Measurements from ENCODE around the gene HSPG2. TPM values are rescaled to one million over a fixed set of nuclear protein-coding genes. Genes with fewer than 3 reads are reported as not detected.

HSPG2 gene
- total and polyA plus RNA-seq, 9 of the 15 experiments (the other 6 are each of a cell fraction or from before 2014, with no cell fraction given), result 0.14 to 160 (median 15.7) TPM

DNA sequence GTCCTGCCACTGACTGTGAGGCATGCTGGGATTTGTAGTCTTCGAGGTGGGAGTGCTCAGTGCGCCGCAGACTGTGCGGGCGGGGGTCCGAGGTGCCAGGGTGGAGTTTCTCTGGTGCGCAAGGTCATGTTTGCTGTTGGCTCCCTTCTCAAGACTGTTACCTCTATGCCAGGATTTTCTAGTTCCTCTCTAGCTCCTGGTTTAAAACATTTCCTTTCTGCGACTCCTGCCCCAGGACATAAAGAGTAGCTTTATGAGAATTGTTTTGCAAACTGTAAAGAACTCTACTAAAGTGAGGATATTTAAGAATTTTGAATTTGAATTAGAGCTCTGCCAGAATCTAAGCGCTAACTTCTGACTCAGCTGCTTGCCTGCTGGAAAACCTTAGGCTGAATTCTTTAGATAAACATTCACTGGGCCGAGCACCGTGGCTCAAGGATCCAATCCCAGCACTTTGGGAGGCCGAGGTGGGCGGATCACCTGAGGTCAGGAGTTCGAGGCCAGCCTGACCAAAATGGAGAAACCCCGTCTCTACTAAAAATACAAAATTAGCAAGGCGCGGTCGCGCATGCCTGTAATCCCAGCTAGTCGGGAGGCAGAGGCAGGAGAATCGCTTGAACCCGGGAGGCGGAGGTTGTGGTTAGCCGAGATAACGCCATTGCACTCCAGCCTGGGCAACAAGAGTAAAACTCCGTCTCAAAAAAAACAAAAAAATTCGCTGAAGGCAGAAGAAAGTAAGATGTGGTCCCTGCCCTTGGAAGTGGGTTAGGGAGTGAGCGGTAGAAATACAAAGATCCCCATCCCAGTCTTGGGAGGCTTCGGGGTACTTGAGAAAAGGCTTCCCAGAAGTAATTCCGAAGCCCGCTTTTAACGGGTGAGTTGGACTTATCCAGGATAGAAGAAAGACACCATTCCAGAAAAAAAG, 153.2 kb downstream of the HSPG2 start (continued):
- TF ChIP-seq KDM4B (IDR thresholded peaks at IDR 0.05; ENCODE audit: borderline replicate concordance in 2 of 2, low read depth in 1 of 2), result peak in 1 of 2 experiments; percentile 84; a peak in 1 of 4 replicates
- TF ChIP-seq NFATC3 (IDR thresholded peaks at IDR 0.05), result 0 out of 2 replicates have a peak, but pooled peaks have one; percentile 20
- TF ChIP-seq NONO (IDR thresholded peaks at IDR 0.05; ENCODE audit: low read depth in 2 of 2, low read length in 1 of 2), result 0 out of 4 replicates have a peak, but pooled peaks of 1 of the 2 experiments have one; percentile 10
- 0 out of 2 replicates have a peak, but pooled peaks have one; percentile 17 for TF ChIP-seq MIER1 (IDR thresholded peaks at IDR 0.05; ENCODE audit: low read depth)
- TF ChIP-seq, protein P1, sequence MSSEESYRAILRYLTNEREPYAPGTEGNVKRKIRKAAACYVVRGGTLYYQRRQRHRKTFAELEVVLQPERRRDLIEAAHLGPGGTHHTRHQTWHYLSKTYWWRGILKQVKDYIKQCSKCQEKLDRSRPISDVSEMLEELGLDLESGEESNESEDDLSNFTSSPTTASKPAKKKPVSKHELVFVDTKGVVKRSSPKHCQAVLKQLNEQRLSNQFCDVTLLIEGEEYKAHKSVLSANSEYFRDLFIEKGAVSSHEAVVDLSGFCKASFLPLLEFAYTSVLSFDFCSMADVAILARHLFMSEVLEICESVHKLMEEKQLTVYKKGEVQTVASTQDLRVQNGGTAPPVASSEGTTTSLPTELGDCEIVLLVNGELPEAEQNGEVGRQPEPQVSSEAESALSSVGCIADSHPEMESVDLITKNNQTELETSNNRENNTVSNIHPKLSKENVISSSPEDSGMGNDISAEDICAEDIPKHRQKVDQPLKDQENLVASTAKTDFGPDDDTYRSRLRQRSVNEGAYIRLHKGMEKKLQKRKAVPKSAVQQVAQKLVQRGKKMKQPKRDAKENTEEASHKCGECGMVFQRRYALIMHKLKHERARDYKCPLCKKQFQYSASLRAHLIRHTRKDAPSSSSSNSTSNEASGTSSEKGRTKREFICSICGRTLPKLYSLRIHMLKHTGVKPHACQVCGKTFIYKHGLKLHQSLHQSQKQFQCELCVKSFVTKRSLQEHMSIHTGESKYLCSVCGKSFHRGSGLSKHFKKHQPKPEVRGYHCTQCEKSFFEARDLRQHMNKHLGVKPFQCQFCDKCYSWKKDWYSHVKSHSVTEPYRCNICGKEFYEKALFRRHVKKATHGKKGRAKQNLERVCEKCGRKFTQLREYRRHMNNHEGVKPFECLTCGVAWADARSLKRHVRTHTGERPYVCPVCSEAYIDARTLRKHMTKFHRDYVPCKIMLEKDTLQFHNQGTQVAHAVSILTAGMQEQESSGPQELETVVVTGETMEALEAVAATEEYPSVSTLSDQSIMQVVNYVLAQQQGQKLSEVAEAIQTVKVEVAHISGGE (CRISPR knock-in tag; IDR thresholded peaks at IDR 0.05), result peak in 1 of 3 experiments; percentile 66; a peak in 1 of 6 replicates
- peak; percentile 42 for TF ChIP-seq CBFA2T3 (IDR thresholded peaks at IDR 0.05)
- TF ChIP-seq, protein P2, sequence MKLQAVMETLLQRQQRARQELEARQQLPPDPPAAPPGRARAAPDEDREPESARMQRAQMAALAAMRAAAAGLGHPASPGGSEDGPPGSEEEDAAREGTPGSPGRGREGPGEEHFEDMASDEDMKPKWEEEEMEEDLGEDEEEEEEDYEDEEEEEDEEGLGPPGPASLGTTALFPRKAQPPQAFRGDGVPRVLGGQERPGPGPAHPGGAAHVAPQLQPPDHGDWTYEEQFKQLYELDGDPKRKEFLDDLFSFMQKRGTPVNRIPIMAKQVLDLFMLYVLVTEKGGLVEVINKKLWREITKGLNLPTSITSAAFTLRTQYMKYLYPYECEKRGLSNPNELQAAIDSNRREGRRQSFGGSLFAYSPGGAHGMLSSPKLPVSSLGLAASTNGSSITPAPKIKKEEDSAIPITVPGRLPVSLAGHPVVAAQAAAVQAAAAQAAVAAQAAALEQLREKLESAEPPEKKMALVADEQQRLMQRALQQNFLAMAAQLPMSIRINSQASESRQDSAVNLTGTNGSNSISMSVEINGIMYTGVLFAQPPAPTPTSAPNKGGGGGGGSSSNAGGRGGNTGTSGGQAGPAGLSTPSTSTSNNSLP (IDR thresholded peaks at IDR 0.05; ENCODE audit: borderline replicate concordance, low read depth, low read length), result peak; percentile 38; the same call in 1 of the 2 replicates
- TF ChIP-seq, protein P3, sequence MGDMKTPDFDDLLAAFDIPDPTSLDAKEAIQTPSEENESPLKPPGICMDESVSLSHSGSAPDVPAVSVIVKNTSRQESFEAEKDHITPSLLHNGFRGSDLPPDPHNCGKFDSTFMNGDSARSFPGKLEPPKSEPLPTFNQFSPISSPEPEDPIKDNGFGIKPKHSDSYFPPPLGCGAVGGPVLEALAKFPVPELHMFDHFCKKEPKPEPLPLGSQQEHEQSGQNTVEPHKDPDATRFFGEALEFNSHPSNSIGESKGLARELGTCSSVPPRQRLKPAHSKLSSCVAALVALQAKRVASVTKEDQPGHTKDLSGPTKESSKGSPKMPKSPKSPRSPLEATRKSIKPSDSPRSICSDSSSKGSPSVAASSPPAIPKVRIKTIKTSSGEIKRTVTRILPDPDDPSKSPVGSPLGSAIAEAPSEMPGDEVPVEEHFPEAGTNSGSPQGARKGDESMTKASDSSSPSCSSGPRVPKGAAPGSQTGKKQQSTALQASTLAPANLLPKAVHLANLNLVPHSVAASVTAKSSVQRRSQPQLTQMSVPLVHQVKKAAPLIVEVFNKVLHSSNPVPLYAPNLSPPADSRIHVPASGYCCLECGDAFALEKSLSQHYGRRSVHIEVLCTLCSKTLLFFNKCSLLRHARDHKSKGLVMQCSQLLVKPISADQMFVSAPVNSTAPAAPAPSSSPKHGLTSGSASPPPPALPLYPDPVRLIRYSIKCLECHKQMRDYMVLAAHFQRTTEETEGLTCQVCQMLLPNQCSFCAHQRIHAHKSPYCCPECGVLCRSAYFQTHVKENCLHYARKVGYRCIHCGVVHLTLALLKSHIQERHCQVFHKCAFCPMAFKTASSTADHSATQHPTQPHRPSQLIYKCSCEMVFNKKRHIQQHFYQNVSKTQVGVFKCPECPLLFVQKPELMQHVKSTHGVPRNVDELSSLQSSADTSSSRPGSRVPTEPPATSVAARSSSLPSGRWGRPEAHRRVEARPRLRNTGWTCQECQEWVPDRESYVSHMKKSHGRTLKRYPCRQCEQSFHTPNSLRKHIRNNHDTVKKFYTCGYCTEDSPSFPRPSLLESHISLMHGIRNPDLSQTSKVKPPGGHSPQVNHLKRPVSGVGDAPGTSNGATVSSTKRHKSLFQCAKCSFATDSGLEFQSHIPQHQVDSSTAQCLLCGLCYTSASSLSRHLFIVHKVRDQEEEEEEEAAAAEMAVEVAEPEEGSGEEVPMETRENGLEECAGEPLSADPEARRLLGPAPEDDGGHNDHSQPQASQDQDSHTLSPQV (IDR thresholded peaks at IDR 0.05), result 0 out of 2 replicates have a peak, but pooled peaks have one; percentile 57
- peak; percentile 68; the same call in 1 of the 2 replicates for TF ChIP-seq RNF2 (IDR thresholded peaks at IDR 0.05)
- TF ChIP-seq, protein P4, sequence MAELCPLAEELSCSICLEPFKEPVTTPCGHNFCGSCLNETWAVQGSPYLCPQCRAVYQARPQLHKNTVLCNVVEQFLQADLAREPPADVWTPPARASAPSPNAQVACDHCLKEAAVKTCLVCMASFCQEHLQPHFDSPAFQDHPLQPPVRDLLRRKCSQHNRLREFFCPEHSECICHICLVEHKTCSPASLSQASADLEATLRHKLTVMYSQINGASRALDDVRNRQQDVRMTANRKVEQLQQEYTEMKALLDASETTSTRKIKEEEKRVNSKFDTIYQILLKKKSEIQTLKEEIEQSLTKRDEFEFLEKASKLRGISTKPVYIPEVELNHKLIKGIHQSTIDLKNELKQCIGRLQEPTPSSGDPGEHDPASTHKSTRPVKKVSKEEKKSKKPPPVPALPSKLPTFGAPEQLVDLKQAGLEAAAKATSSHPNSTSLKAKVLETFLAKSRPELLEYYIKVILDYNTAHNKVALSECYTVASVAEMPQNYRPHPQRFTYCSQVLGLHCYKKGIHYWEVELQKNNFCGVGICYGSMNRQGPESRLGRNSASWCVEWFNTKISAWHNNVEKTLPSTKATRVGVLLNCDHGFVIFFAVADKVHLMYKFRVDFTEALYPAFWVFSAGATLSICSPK (IDR thresholded peaks at IDR 0.05; ENCODE audit: borderline replicate concordance), result 0 out of 2 replicates have a peak, but pooled peaks have one; percentile 43
- no peak for TF ChIP-seq U2AF1 (optimal IDR thresholded peaks at IDR 0.05; ENCODE audit: low read depth, low read length)
- peak; percentile 57; the same call in 1 of the 2 replicates for TF ChIP-seq POLR2H (tag; IDR thresholded peaks at IDR 0.05; ENCODE audit: low read depth)
